Measurements from ENCODE around the gene WFDC1. TPM values are rescaled to one million over a fixed set of nuclear protein-coding genes. Genes with fewer than 3 reads are reported as not detected.
"Not testable (repeated sequence)": the region's sequence is repeated elsewhere in the genome, so short reads cannot be mapped to it uniquely, and the experiment has no call there.

WFDC1 gene
- total and polyA plus RNA-seq, 4 donors = 1.0 to 5.2 (median 2.9) TPM

GRCh38 chr16:84337236-84337635 is 42.6 kb downstream of the WFDC1 start:
- not testable (repeated sequence) for H3K36me3 ChIP-seq (ENCODE audit: control insufficient read depth in 4 of 4, insufficient read depth in 3 of 4, low read depth in 1 of 4, low read length in 3 of 4); H3K9ac ChIP-seq (ENCODE audit: low read depth in 1 of 2, low read length in 2 of 2); H3K4me1 ChIP-seq (ENCODE audit: control insufficient read depth in 4 of 4, insufficient read depth in 4 of 4, low read length in 3 of 4); H3K9me3 ChIP-seq (ENCODE audit: control insufficient read depth in 4 of 4, low read length in 3 of 4); DNase-seq (ENCODE audit: low spot score); H3K27ac ChIP-seq (ENCODE audit: low read depth in 1 of 2, low read length in 2 of 2); H3K27me3 ChIP-seq (ENCODE audit: control insufficient read depth in 4 of 4, insufficient read depth in 4 of 4, low read length in 3 of 4); H3K4me3 ChIP-seq (ENCODE audit: low read depth in 1 of 3, low read length in 3 of 3)

GRCh38 chr16:84339311-84339710 is 44.6 kb downstream of the WFDC1 start:
- Histone ChIP-seq H3K27me3 (ENCODE audit: control insufficient read depth in 4 of 4, insufficient read depth in 4 of 4, low read length in 3 of 4) (no peaks in the 10 kb centered on the region), H3K4me3 (ENCODE audit: low read depth in 1 of 3, low read length in 3 of 3) (no peak overlapping the region), H3K9ac (ENCODE audit: low read depth in 1 of 2, low read length in 2 of 2) (no peak overlapping the region), H3K4me1 (ENCODE audit: control insufficient read depth in 4 of 4, insufficient read depth in 4 of 4, low read length in 3 of 4) (no peaks in the 10 kb centered on the region), H3K27ac (ENCODE audit: low read depth in 1 of 2, low read length in 2 of 2) (no peak overlapping the region), H3K36me3 (ENCODE audit: control insufficient read depth in 4 of 4, insufficient read depth in 3 of 4, low read depth in 1 of 4, low read length in 3 of 4) (no peaks in the 10 kb centered on the region), H3K9me3 (ENCODE audit: control insufficient read depth in 4 of 4, low read length in 3 of 4) (no peaks in the 10 kb centered on the region)
- 62% methylated on average over 5 of the region's 5 CpGs for WGBS
- no peak for DNase-seq (ENCODE audit: low spot score)
- TF ChIP-seq RAD21 (IDR thresholded peaks at IDR 0.05) = no peak
- no peak for TF ChIP-seq SP1 (IDR thresholded peaks at IDR 0.05)
- no peak for TF ChIP-seq GABPA (IDR thresholded peaks at IDR 0.05 in 1 of 2, conservative IDR thresholded peaks at IDR 0.05 in 1 of 2)
- TF ChIP-seq MAX (IDR thresholded peaks at IDR 0.05) = no peak
- TF ChIP-seq ZBTB33 (IDR thresholded peaks at IDR 0.05) = no peak

- no peak overlapping the region for H3K27ac ChIP-seq (ENCODE audit: low read depth in 1 of 2, low read length in 2 of 2)
- no peak overlapping the region for H3K4me3 ChIP-seq (ENCODE audit: low read depth in 1 of 3, low read length in 3 of 3)
- WGBS = 72% methylated on average over 9 of the region's 9 CpGs
- DNase-seq (ENCODE audit: low spot score) = no peak
- H3K9ac ChIP-seq (ENCODE audit: low read depth in 1 of 2, low read length in 2 of 2) = no peak overlapping the region
- H3K36me3 ChIP-seq (ENCODE audit: control insufficient read depth in 4 of 4, insufficient read depth in 3 of 4, low read depth in 1 of 4, low read length in 3 of 4) = no peaks in the 10 kb centered on the region
- no peaks in the 10 kb centered on the region for H3K9me3 ChIP-seq (ENCODE audit: control insufficient read depth in 4 of 4, low read length in 3 of 4)
- TF ChIP-seq ZBTB33 (IDR thresholded peaks at IDR 0.05) = no peak
- TF ChIP-seq HNF4G (IDR thresholded peaks at IDR 0.05) = no peak
- TF ChIP-seq NR2F2 (IDR thresholded peaks at IDR 0.05) = no peak
- TF ChIP-seq GABPA (IDR thresholded peaks at IDR 0.05 in 1 of 2, conservative IDR thresholded peaks at IDR 0.05 in 1 of 2) = no peak
- no peak for TF ChIP-seq RAD21 (IDR thresholded peaks at IDR 0.05)
- no peak for TF ChIP-seq SP1 (IDR thresholded peaks at IDR 0.05)
- TF ChIP-seq ATF3 (IDR thresholded peaks at IDR 0.05) = no peak
- TF ChIP-seq EGR1 (IDR thresholded peaks at IDR 0.05; ENCODE audit: low read depth in 2 of 2) = no peak
- no peak for TF ChIP-seq FOXA1 (IDR thresholded peaks at IDR 0.05)
- TF ChIP-seq CTCF (IDR thresholded peaks at IDR 0.05; ENCODE audit: low read depth, low read length, missing input control) = no peak
- TF ChIP-seq MAX (IDR thresholded peaks at IDR 0.05) = no peak
- no peak for TF ChIP-seq REST (IDR thresholded peaks at IDR 0.05)
- no peaks in the 10 kb centered on the region for H3K4me1 ChIP-seq (ENCODE audit: control insufficient read depth in 4 of 4, insufficient read depth in 4 of 4, low read length in 3 of 4)
- no peaks in the 10 kb centered on the region for H3K27me3 ChIP-seq (ENCODE audit: control insufficient read depth in 4 of 4, insufficient read depth in 4 of 4, low read length in 3 of 4)
These were observed 45.1 kb downstream of the WFDC1 start for GRCh38 chr16:84339766-84340165.

All from liver (tissue), 9 donors.